Activated naive CD4-positive, alpha-beta T cell treated with Interleukin-2 at 50 U/mL for 16 hours (primary cell): ENCODE results near the gene SUCNR1.
"Not testable (repeated sequence)": the region's sequence is repeated elsewhere in the genome, so short reads cannot be mapped to it uniquely, and the experiment has no call there.

Experiments
- DNase-seq: peaks from one replicate; pipeline ENCODE4 v3.0.0-alpha.2; 2020

The SUCNR1 gene

GRCh38 chr3:151874079-151874478 lies 636 bp downstream of the SUCNR1 start:
- not testable (repeated sequence) for DNase-seq

DNA sequence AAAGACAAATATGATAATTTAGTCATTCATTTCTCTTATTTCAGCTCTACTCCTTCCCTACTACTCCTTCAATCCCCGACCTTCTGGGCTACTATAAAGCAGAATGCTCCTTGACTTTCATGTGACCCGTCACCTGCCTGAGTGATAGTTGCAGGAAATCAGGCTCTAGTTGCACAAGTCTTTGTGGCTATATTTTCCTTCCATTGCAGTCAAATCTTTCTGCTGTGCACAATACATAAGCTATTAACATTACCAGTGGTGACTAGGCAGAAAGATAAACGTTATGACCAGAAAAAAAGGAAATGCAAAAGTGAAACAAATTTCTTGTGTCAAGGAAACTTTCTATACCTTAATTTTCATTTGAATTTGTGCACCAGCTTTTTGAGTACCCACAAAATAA lies 2.3 kb downstream of the SUCNR1 start:
- no peak for DNase-seq

GRCh38 chr3:151877269-151877668 lies 3.8 kb downstream of the SUCNR1 start:
- no peak for DNase-seq

DNA sequence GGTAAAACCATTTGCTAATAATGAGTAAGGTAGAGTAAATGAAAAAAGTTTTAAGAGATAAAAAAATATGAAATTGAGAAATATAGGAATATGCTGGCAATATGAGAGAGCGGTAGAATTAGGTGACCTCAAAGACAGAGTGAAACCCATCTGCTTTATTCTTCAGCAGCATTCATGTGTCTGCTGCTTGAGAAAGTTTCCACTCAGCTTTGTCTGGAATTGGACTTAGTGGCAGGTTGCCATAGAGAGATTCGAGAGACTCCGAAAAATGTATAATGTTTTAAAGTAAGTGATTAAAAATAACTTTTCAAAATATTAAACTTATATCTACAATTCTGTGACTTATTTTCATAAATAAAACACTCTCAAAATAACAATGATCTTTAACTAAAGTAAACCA lies 5.0 kb downstream of the SUCNR1 start:
- DNase-seq, result no peak

DNA sequence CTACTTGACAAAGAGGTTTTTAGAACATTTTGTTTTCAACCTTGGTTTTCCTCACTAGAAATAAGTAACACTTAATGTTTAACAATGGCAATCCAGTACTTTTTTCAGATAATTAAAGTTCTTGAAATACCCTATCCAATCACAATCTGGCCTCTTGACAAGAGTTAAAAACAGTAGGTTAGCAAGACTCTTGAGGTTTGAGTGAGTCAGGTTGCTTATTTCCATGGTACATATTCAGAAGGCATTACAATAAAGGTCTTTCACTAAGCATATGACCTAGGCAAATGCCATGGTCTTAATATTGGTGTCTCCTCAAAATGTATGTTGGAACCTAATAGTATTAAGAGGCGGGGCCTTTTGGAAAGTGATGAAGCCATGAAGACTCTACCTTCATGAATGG lies 5.6 kb downstream of the SUCNR1 start:
- no peak for DNase-seq

- DNase-seq, result no peak
Measured at GRCh38 chr3:151879679-151880415, 6.4 kb downstream of the SUCNR1 start.

GRCh38 chr3:151880416-151880690 lies 6.9 kb downstream of the SUCNR1 start:
- no peak for DNase-seq

DNA sequence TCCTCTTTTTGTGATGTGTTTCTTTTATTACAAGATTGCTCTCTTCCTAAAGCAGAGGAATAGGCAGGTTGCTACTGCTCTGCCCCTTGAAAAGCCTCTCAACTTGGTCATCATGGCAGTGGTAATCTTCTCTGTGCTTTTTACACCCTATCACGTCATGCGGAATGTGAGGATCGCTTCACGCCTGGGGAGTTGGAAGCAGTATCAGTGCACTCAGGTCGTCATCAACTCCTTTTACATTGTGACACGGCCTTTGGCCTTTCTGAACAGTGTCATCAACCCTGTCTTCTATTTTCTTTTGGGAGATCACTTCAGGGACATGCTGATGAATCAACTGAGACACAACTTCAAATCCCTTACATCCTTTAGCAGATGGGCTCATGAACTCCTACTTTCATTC lies 7.7 kb downstream of the SUCNR1 start:
- DNase-seq, result no peak

DNA sequence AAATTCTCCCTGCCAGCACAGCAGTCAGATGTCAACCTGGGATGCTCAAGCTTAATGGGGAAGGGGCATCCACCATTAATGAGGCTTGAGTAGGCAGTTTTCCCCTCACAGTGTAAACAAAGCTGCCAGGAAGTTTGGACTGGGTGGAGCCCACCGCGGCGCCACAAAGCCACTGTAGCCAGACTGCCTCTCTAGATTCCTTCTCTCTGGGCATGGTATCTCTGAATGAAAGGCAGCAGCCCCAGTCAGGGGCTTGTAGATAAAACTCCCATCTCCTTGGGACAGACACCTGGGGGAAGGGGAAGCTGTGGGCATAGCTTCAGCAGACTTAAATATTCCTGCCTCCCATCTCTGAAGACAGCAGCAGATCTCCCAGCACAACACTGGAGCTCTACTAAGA lies 12.0 kb downstream of the SUCNR1 start:
- not testable (repeated sequence) for DNase-seq

DNA sequence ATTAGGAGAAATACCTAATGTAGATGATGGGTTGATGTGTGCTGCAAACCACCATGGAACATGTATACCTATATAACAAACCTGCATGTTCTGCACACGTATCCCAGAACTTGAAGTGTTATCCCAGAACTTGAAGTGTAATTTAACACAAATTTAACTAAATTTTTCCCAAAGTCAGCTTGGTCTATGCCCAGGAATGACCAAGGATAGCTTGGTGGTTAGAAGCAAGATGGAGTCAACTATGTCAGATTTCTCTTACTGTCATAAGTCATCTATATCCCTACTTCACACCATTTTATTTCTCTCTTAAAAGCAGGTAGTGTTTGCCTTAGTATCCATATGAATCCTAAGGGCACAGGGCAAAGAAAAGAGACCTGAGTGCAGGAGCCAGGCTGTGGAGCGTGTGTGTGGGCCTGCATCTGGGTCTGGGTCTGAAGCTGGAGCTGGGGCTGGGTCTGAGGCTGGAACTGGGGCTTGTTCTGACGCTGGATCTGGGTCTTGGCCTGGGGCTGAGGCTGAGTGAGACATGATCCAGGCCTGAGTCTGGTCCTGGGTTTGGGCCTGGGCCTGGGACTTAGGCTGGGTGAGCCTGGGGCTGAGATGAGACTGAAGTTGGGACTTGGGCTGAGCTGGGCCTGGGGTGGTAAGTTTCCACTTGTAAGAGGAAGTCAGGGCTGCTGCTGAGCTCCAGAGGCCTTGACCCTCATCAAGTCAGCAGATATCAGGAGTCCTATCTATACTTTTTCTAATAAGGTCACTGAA lies 14.2 kb downstream of the SUCNR1 start:
- not testable (repeated sequence) for DNase-seq

GRCh38 chr3:151890721-151891141 lies 17.3 kb downstream of the SUCNR1 start:
- DNase-seq, result no peak

- no peak for DNase-seq
Measured at GRCh38 chr3:151891721-151892120, 18.3 kb downstream of the SUCNR1 start.

DNA sequence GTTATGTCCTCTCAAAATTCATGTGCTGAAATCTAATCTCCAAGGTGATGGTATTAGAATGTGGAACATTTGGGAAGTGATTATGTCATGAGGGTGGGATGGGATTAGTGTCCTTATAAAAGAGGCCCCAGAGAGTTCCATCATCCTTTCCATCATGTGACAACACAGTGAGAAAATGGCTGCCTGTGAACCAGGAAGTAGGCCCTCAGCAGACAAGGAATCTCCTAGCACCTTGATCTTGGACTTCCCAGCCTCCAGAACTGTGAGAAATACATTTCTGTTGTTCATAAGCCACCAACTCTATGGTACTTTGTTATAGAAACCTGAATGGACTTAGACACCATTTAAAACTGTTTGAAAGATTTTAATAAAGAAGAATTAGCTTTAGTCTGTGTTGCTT lies 20.8 kb downstream of the SUCNR1 start:
- no peak for DNase-seq

- no peak for DNase-seq
Measured at GRCh38 chr3:151895478-151896241, 22.2 kb downstream of the SUCNR1 start.

- no peak for DNase-seq
Measured at GRCh38 chr3:151896246-151897012, 23.0 kb downstream of the SUCNR1 start.

DNA sequence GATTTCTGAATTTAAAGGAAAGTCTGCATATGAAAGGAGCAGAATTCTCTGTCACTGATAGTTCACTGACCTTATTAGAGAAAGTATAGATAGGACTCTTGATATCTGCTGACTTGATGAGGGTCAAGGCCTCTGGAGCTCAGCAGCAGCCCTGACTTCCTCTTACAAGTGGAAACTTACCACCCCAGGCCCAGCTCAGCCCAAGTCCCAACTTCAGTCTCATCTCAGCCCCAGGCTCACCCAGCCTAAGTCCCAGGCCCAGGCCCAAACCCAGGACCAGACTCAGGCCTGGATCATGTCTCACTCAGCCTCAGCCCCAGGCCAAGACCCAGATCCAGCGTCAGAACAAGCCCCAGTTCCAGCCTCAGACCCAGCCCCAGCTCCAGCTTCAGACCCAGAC lies 24.7 kb downstream of the SUCNR1 start:
- DNase-seq, result not testable (repeated sequence)

DNA sequence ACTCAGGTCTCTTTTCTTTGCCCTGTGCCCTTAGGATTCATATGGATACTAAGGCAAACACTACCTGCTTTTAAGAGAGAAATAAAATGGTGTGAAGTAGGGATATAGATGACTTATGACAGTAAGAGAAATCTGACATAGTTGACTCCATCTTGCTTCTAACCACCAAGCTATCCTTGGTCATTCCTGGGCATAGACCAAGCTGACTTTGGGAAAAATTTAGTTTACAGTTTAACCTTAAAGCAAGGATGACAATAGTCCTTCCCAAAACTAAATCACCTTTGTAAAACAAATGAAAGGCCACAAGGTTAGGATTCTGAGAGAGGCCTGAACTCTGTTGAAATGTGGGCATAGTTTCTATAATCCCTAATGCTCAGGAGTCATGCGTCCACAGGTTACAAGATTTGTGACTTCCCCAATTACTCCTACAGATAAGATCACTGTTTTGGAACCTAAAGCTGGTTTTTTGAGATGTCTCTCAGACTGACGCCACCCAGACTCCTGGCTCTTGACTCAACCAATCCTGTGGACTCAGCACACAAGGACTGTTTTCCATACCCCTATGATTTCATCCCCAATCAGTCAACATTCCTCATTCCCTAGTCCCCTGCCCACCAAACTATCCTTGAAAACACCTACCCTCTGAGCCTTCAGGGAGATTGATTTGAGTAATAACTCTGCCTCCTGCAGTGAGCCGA lies 25.3 kb downstream of the SUCNR1 start:
- not testable (repeated sequence) for DNase-seq

DNA sequence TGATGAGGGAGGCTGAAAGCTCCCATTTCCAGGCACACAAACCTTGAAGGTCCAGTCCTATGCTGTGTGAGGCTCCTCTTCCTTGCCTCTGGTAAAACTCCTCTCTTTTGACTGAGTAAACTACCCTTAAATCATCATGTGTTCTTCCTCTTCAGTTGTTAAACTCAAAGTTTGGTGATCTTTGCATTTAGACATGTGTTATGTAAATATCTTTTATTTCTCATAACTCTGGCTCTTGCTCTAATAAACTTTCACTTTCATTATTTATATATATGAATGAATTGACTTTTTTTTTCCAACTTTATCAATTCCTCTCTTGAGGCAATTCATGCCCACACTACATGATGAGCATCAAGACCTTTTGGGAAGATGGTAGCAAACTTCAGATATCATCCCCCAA lies 26.6 kb downstream of the SUCNR1 start:
- no peak for DNase-seq

DNA sequence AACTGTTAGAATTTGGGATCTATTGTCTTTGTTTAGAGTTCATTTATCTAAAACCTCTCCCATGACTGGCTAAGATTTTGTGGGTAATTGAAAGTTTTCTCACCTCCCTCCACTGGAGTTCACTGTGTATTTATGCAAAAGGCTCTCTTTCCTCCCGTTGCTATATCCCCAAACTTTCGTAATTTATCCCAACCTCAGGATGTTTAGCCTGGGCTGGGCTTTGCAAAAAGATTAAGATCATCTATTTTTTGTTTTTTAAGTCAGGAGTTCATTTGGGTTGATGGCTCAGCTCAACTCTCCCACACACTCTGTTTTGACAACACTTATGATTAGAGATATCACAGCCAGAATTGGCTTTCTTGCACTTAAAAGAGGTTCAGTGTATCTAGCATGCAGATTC lies 27.0 kb downstream of the SUCNR1 start:
- DNase-seq, result no peak

- no peak for DNase-seq
Measured at GRCh38 chr3:151900884-151901643, 27.6 kb downstream of the SUCNR1 start.

- DNase-seq, result no peak
Measured at GRCh38 chr3:151901644-151902285, 28.3 kb downstream of the SUCNR1 start.
